Esophagus muscularis mucosa (tissue), 4 donors: ENCODE data around the gene SULT2A1. TPM values are rescaled to one million over a fixed set of nuclear protein-coding genes. Genes with fewer than 3 reads are reported as not detected.

Experiments
- DNase-seq: peaks from one replicate; pipeline ENCODE4 v3.0.0-alpha.2; 2017; ENCODE audit errors: extremely low spot score
- H3K27ac ChIP-seq, 4 donors: fragments of 200-600 bp; sonication (generic); replicated peaks in 1 of 4; 1 replicate in 3 of 4; 2 replicates in 1 of 4; pipeline ENCODE4 v1.5.1; 2016 to 2019; ENCODE audit warnings: mild to moderate bottlenecking in 1 of 4
- H3K27me3 ChIP-seq, 4 donors: fragments of 200-600 bp; sonication (generic); one replicate each; pipeline versions ENCODE4 v1.5.1 to v1.6.0; 2016 to 2019
- H3K36me3 ChIP-seq, 4 donors: fragments of 200-600 bp; sonication (generic); one replicate each; pipeline ENCODE4 v1.5.1; 2016 to 2019
- H3K4me1 ChIP-seq, 4 donors: fragments of 200-600 bp; sonication (generic); one replicate each; pipeline ENCODE4 v1.5.1; 2016 to 2019
- H3K4me3 ChIP-seq, 4 donors: fragments of 200-600 bp; sonication (generic); 1 replicate in 2 of 4; 2 replicates in 2 of 4; pipeline ENCODE4 v1.5.1; 2016 to 2019; ENCODE audit warnings: mild to moderate bottlenecking in 4 of 4, moderate library complexity in 1 of 4
- H3K9me3 ChIP-seq, 4 donors: fragments of 200-600 bp; sonication (generic); 1 replicate in 3 of 4; 2 replicates in 1 of 4; pipeline ENCODE4 v1.5.1; 2016 to 2019
- CTCF ChIP-seq, 3 experiments: fragments of 200-600 bp in 2 of 3; fragments of 450-650 bp in 1 of 3; sonication (generic) in 2 of 3; IDR thresholded peaks; one replicate each; pipeline ENCODE4 v1.5.1; 2017 to 2019; ENCODE audit warnings: antibody characterized with exemption in 3 of 3, mild to moderate bottlenecking in 2 of 3, moderate library complexity in 1 of 3
- EP300 ChIP-seq: sonication (generic); formaldehyde crosslinking; IDR thresholded peaks from one replicate; pipeline ENCODE4 v1.6.1; 2017; ENCODE audit warnings: antibody characterized with exemption
- POLR2A ChIP-seq: fragments of 450-650 bp; IDR thresholded peaks from one replicate; pipeline ENCODE4 v1.6.1; 2017; ENCODE audit warnings: antibody characterized with exemption, moderate library complexity, mild to moderate bottlenecking, low read depth
- POLR2AphosphoS5 ChIP-seq, 2 donors: sonication (generic); formaldehyde crosslinking; IDR thresholded peaks; one replicate each; pipeline ENCODE4 v1.6.1; 2017; ENCODE audit warnings: antibody characterized with exemption in 2 of 2
- WGBS: methylation state at CpG from one replicate; pipeline ENCODE4 v1.1.5; 2018; 5-methylcytosine and 5-hydroxymethylcytosine counted together
- intact Hi-C: fragments of 100-400 bp; cut with DNase I; formaldehyde crosslinking; loops from one replicate; pipeline ENCODE4 v1.15.1; 2023
- total RNA-seq, 4 donors: library from RNA; depleted of rRNA; stranded (reverse); fragments of >200 nt; gene quantifications; one replicate each; pipeline versions ENCODE4 v1.1.0 to v1.2.1, GENCODE V29; 2016

Gene SULT2A1
- total RNA-seq, 4 donors from 2014 or later: not detected

DNA sequence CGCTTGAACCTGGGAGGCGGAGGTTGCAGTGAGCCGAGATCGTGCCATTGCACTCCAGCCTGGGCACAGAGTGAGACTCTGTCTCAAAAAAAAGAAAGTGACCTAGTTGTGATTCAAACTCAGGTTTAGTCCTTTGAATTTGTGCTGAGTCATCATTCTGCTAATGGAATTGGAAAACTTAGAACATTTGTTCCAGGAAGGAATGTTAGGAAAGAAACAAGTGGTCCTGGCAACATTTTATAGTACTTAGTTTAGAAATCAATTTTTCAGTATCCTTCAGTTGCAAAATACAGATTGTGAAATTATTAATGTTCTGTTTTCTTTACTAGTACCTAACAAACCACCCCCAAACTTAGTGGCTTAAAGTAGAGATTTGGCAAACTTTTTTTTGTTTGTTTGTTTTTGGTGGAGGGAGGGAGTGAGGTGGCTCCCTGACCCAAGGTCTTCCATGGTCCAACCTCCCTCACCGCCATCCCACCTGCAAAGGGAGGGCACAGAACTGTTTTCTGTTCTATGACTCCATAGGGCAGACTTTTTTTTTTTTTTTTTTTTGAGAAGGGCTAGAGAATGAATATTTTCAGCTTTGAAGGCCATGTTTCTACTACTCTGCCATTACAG lies 9.2 kb upstream of the SULT2A1 start:
- intact Hi-C loops: no loop called here
- WGBS: 93% methylated on average over 5 of the region's 5 CpGs

GRCh38 chr19:47891923-47892666 lies 6.0 kb upstream of the SULT2A1 start:
- no peak overlapping the region for H3K27ac ChIP-seq

More for the DNA sequence above, 9.2 kb upstream of the SULT2A1 start:
- no peaks in the 10 kb centered on the region for H3K4me1 ChIP-seq
- peaks cover 0 to 19% (median 0%) of the 10 kb centered on the region in 4 donors for H3K27me3 ChIP-seq
- no peak overlapping the region for H3K27ac ChIP-seq
- TF ChIP-seq POLR2AphosphoS5 (IDR thresholded peaks at IDR 0.05) (no peak), CTCF (IDR thresholded peaks at IDR 0.05) (no peak)
- H3K4me3 ChIP-seq: no peak overlapping the region
- DNase-seq: no peak
- H3K36me3 ChIP-seq: no peaks in the 10 kb centered on the region
- peaks cover 0 to 14% (median 8%) of the 10 kb centered on the region in 4 donors for H3K9me3 ChIP-seq

GRCh38 chr19:47891622-47891922 lies 5.5 kb upstream of the SULT2A1 start:
- intact Hi-C loops: no loop called here
- Histone ChIP-seq H3K9me3 (peaks cover 0 to 11% (median 6%) of the 10 kb centered on the region in 4 donors), H3K36me3 (no peaks in the 10 kb centered on the region), H3K4me1 (no peaks in the 10 kb centered on the region), H3K4me3 (no peak overlapping the region), H3K27ac (no peak overlapping the region), H3K27me3 (peaks cover 0 to 4% (median 0%) of the 10 kb centered on the region in 4 donors)
- TF ChIP-seq CTCF (IDR thresholded peaks at IDR 0.05) (no peak), POLR2AphosphoS5 (IDR thresholded peaks at IDR 0.05) (no peak), EP300 (no peak), POLR2A (no peak)
- WGBS: 65% methylated on average over 2 of the region's 2 CpGs
- no peak for DNase-seq

More at GRCh38 chr19:47891923-47892666, 6.0 kb upstream of the SULT2A1 start:
- 59% methylated on average over 7 of the region's 7 CpGs for WGBS
- Histone ChIP-seq H3K36me3 (no peaks in the 10 kb centered on the region), H3K4me3 (no peak overlapping the region), H3K4me1 (no peaks in the 10 kb centered on the region), H3K9me3 (peaks cover 0 to 14% (median 8%) of the 10 kb centered on the region in 4 donors), H3K27me3 (peaks cover 0 to 4% (median 0%) of the 10 kb centered on the region in 4 donors)
- intact Hi-C loops: no loop called here
- TF ChIP-seq CTCF (IDR thresholded peaks at IDR 0.05): no peak
- TF ChIP-seq POLR2A: no peak
- no peak for TF ChIP-seq POLR2AphosphoS5 (IDR thresholded peaks at IDR 0.05)
- TF ChIP-seq EP300: no peak
- DNase-seq: no peak

DNA sequence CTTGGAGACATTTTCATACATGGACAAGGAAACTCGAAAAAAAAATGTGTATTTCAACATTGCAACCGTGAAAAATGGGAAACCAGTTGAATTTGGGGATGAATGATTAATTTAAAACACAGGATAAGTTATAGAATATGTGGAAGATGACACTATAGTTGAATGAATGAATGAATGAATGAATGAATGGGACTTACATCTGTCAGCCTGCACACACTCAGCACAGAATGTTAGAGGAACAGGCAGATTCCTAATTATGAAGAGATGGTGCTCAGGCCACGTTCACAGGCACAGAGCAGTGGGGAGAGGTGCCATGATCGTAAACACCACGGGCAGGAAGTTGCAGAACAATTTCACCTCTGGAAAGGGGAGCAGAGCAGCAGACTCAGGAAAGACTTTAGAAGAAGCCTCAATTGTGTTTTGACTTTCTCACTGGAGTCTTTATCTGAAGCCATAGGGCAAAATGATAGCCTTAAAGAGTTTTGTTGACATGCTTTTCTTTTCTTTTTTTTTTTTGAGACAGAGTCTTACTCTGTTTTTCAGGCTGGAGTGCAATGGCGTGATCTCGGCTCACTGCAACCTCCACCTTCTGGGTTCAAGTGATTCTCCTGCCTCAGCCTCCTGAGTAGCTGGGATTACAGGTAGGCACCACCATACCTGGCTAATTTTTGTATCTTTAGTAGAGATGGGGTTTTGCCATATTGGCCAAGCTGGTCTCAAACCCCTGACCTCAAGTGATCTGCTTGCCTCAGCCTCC lies 4.9 kb upstream of the SULT2A1 start:
- no peaks in the 10 kb centered on the region for H3K36me3 ChIP-seq
- H3K4me3 ChIP-seq: no peak overlapping the region
- 75% methylated on average over 7 of the region's 7 CpGs for WGBS
- TF ChIP-seq POLR2AphosphoS5 (IDR thresholded peaks at IDR 0.05) (no peak), EP300 (no peak), POLR2A (no peak), CTCF (IDR thresholded peaks at IDR 0.05) (no peak)
- peaks cover 0 to 8% (median 0%) of the 10 kb centered on the region in 4 donors for H3K27me3 ChIP-seq
- no peak for DNase-seq
- no peak overlapping the region for H3K27ac ChIP-seq
- intact Hi-C loops: no loop called here
- H3K9me3 ChIP-seq: peaks cover 0 to 5% (median 1%) of the 10 kb centered on the region in 4 donors
- H3K4me1 ChIP-seq: no peaks in the 10 kb centered on the region
